GM10266 (cell line): ENCODE results near the gene RBPMS2.
"Not testable (repeated sequence)": the region's sequence is repeated elsewhere in the genome, so short reads cannot be mapped to it uniquely, and the experiment has no call there.

ENCODE experiments used
- DNase-seq: peaks from one replicate; pipeline ENCODE4 v3.0.0; 2012; ENCODE audit errors: extremely low spot score
- TF ChIP-seq, protein P1 (sequence below): IDR thresholded peaks from 2 replicates; pipeline ENCODE4 v1.5.1; 2012; ENCODE audit warnings: mild to moderate bottlenecking, low read depth; ENCODE audit not compliant: control insufficient read depth, insufficient read depth; ENCODE audit errors: missing control alignments

Gene RBPMS2

DNA sequence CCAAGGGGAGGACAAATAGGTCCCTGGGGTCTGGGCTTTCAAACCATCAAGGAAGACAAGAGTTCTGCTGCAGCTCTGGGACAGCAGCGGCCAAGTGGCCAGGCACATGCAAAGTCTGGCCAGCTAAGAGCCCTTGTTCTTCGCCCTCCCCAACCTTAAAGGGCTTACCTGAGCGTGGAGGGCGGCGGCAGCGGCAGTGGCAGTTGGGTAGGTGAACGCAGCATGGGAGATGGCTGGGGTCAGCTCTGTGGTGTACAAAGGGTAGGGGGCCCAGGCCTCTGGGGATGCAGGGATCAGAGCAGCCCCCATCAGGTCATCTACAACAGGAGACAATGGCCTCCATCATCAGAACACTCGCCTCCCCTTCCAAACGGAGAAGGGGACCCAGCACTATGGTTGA is 27.1 kb downstream of the RBPMS2 start:
- TF ChIP-seq, protein P1, sequence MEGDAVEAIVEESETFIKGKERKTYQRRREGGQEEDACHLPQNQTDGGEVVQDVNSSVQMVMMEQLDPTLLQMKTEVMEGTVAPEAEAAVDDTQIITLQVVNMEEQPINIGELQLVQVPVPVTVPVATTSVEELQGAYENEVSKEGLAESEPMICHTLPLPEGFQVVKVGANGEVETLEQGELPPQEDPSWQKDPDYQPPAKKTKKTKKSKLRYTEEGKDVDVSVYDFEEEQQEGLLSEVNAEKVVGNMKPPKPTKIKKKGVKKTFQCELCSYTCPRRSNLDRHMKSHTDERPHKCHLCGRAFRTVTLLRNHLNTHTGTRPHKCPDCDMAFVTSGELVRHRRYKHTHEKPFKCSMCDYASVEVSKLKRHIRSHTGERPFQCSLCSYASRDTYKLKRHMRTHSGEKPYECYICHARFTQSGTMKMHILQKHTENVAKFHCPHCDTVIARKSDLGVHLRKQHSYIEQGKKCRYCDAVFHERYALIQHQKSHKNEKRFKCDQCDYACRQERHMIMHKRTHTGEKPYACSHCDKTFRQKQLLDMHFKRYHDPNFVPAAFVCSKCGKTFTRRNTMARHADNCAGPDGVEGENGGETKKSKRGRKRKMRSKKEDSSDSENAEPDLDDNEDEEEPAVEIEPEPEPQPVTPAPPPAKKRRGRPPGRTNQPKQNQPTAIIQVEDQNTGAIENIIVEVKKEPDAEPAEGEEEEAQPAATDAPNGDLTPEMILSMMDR = no peak
- no peak for DNase-seq

DNA sequence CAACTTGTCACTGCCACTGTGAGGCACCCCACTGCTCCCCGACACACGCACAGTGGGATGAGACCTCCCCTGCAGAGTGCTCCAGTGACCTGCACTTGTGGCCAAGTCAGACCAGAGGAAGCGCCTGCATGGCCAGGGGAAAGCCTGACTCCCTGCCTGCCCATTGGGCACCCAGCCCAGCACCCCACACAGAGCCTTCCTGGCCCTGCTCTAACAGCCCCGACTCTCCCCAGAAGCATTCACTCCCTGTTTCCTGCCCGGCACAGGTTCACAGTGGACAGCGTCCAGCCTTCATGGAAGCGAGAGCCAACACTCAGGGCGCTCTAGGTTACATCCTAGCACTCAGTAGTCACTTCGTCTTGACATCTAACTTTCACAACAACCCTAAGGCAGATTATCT is 27.8 kb downstream of the RBPMS2 start:
- TF ChIP-seq, protein P1 = no peak
- DNase-seq = no peak

- TF ChIP-seq, protein P1 = no peak
- no peak for DNase-seq
Measured at GRCh38 chr15:64746921-64747320, 28.5 kb downstream of the RBPMS2 start.

- TF ChIP-seq, protein P1 = no peak
- DNase-seq = no peak
Measured at GRCh38 chr15:64746356-64746755, 29.0 kb downstream of the RBPMS2 start.

GRCh38 chr15:64743691-64744090 is 31.7 kb downstream of the RBPMS2 start:
- TF ChIP-seq, protein P1 = no peak

GRCh38 chr15:64742921-64743320 is 32.5 kb downstream of the RBPMS2 start:
- TF ChIP-seq, protein P1 = no peak
- no peak for DNase-seq

More at GRCh38 chr15:64743691-64744090, 31.7 kb downstream of the RBPMS2 start:
- DNase-seq = no peak

DNA sequence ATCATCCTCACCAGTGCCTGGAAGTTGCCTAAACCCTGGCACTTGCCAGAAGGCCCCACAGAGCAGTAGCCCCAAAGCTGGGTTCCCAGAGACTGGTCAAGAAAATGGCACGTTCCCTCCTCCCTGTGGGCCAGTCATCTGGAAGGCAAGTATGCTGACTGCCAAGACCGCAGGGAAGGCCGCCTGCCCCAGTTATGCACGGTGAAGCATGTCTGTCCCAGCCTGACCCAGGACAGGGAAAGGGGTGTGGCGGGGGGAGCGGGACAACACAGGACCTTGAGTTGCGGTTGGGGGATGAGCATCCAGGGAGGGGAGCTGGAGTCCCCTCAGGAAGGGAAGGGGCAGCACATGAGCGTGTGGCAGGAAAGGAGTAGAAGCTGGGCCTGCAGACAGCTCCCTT is 33.0 kb downstream of the RBPMS2 start:
- no peak for DNase-seq
- TF ChIP-seq, protein P1 = no peak

DNA sequence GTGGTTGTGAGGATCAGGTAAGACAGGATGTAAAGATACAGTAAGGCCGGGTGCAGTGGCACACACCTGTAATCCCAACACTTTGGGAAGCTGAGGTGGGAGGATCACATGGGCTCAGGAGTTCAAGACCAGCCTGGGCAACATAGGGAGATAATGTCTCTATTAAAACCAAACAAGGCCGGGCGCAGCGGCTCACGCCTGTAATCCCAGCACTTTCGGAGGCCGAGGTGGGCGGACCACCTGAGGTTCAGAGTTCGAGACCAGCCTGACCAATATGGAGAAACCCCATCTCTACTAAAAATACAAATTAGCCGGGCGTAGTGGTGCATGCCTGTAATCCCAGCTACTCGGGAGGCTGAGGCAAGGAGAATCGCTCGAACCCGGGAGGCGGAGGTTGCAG is 33.7 kb downstream of the RBPMS2 start:
- DNase-seq = not testable (repeated sequence)
